ENCODE measurements around the gene CNMD.

- no peak for TF ChIP-seq CTCF (IDR thresholded peaks at IDR 0.05)
- TF ChIP-seq POLR2A (IDR thresholded peaks at IDR 0.05) = no peak
Measured at GRCh38 chr13:52744842-52745375, 5.3 kb upstream of the CNMD start.
